BJ (cell line): ENCODE data around the gene MYDGF. TPM values are rescaled to one million over a fixed set of nuclear protein-coding genes. Genes with fewer than 3 reads are reported as not detected.
A peak's percentile ranks its signal among the peaks of the same experiment; 100 is the strongest.

ENCODE experiments used
- CTCF ChIA-PET: fragments of 350-600 bp; formaldehyde crosslinking; extraction: SDS; loops from one replicate; lab custom pipeline; 2021; ENCODE audit warnings: antibody characterized with exemption, inconsistent platforms; lab: Yijun Ruan, JAX
- POLR2A ChIA-PET: fragments of 300-600 bp; sonication (Branson Sonifier 250); formaldehyde crosslinking; extraction: SDS; loops from one replicate; lab custom pipeline; 2021; ENCODE audit warnings: antibody characterized with exemption; lab: Charles Lee
- DNase-seq: peaks from one replicate; pipeline ENCODE4 v3.0.0-alpha.2; 2011; ENCODE audit warnings: low read depth
- H3K27me3 ChIP-seq: 2 replicates; pipeline ENCODE4 v1.6.0; 2011; ENCODE audit warnings: low read length; ENCODE audit not compliant: control insufficient read depth, insufficient read depth
- H3K36me3 ChIP-seq: 2 replicates; pipeline ENCODE4 v1.5.1; 2011; ENCODE audit warnings: low read length; ENCODE audit not compliant: control insufficient read depth, insufficient read depth
- H3K4me3 ChIP-seq: 2 replicates; pipeline ENCODE4 v1.5.1; 2011; ENCODE audit warnings: low read depth, mild to moderate bottlenecking, control low read depth, low read length
- polyA plus RNA-seq: library from polyadenylated mRNA; depleted of rRNA; stranded (reverse); fragments of >200 nt; gene quantifications from 2 replicates; pipeline ENCODE4 v1.2.3, GENCODE V29; 2011
- TF ChIP-seq, protein P1 (sequence below): IDR thresholded peaks from 2 replicates; pipeline ENCODE4 v1.5.1; 2011; ENCODE audit warnings: low read depth, mild to moderate bottlenecking, control low read depth, inconsistent platforms, low read length, moderate library complexity; ENCODE audit not compliant: insufficient read depth

Gene MYDGF
- polyA plus RNA-seq, 1 experiment: 222 TPM

DNA sequence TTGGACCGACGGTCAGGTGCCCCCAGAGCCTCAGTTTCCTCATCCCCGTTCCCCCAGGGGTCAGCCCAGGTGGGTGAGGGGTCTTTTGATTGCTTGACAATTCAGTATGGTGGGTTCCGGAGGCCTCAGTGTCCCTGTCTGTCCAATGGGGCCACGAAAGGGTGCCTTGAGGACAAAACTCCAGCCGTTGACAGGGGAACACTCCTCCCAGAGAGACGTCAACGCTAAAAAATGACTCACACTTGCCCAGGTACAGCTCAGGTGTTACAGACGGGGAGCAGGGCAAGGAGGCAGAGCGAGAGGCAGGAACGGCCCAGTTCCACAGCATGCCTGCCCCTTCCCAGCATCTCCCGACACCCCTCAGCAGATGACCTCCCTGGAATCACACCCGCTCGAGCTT lies 29.0 kb downstream of the MYDGF start:
- POLR2A ChIA-PET: no interaction called here
- Histone ChIP-seq H3K36me3 (no peaks in the 10 kb centered on the region), H3K27me3 (no peaks in the 10 kb centered on the region), H3K4me3 (no peak overlapping the region)
- CTCF ChIA-PET: interaction anchor here (1.6 to 1.7 kb wide), 2 partner anchors 65 to 241 kb away, joined by 3 to 5 read pairs; partner anchors contain the start of gene SH3GL1
- TF ChIP-seq, protein P1, sequence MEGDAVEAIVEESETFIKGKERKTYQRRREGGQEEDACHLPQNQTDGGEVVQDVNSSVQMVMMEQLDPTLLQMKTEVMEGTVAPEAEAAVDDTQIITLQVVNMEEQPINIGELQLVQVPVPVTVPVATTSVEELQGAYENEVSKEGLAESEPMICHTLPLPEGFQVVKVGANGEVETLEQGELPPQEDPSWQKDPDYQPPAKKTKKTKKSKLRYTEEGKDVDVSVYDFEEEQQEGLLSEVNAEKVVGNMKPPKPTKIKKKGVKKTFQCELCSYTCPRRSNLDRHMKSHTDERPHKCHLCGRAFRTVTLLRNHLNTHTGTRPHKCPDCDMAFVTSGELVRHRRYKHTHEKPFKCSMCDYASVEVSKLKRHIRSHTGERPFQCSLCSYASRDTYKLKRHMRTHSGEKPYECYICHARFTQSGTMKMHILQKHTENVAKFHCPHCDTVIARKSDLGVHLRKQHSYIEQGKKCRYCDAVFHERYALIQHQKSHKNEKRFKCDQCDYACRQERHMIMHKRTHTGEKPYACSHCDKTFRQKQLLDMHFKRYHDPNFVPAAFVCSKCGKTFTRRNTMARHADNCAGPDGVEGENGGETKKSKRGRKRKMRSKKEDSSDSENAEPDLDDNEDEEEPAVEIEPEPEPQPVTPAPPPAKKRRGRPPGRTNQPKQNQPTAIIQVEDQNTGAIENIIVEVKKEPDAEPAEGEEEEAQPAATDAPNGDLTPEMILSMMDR: no peak
- DNase-seq: no peak

DNA sequence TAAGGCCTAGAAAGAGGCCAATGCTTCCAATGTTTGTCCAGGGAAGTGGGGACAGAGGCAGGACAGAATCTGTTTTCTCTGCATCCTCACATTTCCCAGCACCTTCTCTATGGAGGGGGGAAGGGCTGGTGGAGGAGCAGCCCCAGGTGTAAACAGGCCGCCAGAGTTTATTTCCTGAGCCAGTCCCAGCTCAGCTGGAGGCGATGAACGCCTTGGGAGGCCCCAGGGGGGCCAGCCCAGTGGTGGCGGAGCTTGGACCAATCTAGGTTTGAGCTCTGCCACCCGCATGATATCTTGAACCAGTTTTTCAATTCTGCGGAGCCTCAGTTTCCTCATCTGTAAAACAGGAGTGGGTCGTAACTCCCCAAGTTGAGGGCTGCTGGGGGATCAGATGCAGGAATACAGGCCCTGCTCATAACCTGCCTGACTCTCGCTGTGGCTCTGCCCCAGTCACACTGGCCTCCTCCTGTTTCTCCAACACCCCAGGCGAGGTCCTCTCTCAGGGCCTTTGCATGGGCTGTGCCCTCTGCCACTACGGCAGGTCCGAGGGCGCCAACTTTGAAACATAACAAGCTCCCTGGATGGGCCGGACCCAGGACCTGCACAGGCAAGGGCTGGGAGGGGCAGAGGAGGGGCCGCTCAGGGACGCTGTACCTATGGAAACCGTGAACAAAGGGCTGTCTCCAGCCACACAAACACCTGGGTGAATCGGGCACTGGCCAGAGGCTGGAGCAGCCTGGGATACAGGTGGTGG lies 29.7 kb downstream of the MYDGF start:
- no peaks in the 10 kb centered on the region for H3K36me3 ChIP-seq
- ChIA-PET POLR2A (no interaction called here), CTCF (interaction anchor here (1.6 to 1.7 kb wide), 2 partner anchors 64 to 240 kb away, joined by 3 to 5 read pairs; partner anchors contain the start of gene SH3GL1)
- no peak for DNase-seq
- TF ChIP-seq, protein P1: no peak
- peak overlapping the region; percentile 72 for H3K4me3 ChIP-seq
- H3K27me3 ChIP-seq: no peaks in the 10 kb centered on the region

DNA sequence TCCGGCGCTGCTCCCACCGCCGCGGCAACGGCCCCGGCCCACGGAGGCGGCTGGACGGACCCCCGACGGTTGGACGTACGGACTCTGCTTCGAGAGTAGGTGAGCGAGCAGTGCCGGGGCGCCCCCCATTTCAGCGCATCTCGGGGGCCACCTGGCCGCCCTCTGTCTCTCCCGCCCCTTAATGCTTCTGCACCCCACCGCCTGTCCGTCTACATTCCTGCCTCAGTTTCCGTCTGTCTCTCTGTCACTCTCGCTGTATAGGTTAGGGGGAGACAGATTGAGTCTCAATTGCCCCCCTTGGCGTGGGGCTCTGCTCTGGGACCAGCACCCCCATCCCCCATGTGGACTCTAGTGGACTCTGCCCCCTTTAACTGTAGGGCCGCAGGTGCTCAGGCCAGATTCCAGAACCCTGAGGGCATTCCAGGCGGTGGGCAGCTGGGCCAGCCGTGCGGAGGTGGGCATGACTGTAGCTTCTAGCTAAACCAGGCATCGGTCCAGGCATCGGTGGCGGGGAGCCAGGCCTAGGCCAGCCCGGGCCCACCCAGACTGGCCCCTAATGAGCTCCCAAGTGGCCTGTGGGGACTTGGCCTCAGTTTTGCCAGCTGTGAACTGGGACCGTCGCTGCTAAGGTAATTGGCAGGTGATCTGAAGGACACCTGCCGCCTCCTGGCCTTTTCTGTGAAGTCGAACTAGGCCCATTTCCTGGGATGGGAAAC lies 30.5 kb downstream of the MYDGF start:
- no peaks in the 10 kb centered on the region for H3K36me3 ChIP-seq
- TF ChIP-seq, protein P1: no peak
- peak overlapping the region; percentile 72 for H3K4me3 ChIP-seq
- no peak for DNase-seq
- H3K27me3 ChIP-seq: no peaks in the 10 kb centered on the region
- ChIA-PET CTCF (interaction anchor here (1.7 kb wide), 1 partner anchor 63 kb away, joined by 5 read pairs; no protein-coding TSS in a partner anchor), POLR2A (no interaction called here)

DNA sequence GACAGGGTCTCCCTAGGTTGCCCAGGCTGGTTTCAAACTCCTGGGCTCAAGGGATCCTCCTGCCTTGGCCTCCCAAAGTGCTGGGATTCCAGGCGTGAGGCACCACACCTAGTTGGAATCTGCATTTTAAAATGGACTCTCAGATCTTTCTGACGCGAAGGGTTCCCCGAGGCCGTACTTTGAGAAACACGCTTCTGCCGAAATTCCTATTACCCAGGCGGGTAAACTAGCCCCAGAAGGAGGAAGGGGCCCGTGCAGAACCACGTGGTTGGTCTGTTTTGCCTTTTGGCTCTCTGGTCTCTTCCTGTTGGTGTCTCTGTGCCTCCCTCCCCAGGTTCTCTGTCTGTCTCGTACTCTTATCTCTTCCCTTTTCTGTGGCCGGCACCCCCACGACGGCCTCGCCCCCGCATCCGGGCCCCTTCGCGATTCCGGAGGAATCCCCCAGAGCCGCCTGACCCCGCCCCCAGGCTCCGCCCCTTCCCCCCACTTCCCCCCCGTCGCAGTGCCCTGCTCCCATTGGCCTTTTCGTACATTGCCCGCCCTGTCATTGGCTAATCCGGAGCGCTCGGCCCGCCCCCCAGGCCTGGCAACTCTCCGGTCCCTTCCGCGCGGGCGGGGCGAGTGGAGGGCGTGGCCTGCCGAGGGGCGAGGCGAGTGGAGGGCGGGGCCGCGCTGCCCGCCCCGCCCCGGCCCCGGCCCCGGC lies 31.2 kb downstream of the MYDGF start, which contains the start of gene TNFAIP8L1:
Gene TNFAIP8L1 (plus strand): TSS at position 689 of the 703 bp plus-strand sequence. CDS start 12,354 bp downstream, outside the sequence.
- DNase-seq: peak; percentile 25
- ChIA-PET CTCF (no interaction called here), POLR2A (no interaction called here)
- TF ChIP-seq, protein P1: no peak
- H3K4me3 ChIP-seq: peak within 1 kb of the TSS; percentile 72
- H3K27me3 ChIP-seq: no peaks in the 10 kb centered on the region
- no peaks in the 10 kb centered on the region for H3K36me3 ChIP-seq

DNA sequence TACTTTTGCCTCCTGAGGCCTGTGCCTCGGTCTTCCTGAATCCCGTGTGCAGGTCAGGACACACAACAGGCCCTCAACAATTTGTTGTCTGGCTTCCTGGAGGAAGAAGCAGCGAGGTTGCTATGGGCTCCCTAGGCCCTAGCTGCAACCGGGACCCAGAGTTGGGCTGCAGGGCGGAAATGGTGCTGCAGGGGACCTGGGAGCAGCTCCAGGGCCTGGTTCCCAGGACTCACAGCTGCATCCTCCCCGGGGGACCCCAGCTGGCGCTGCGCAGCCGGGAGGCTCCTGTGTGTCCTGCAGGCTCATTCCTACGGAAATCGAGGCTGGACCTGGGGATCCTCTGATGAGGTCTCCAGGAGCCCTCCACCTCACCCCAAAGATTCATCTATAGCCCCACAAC lies 31.8 kb downstream of the MYDGF start:
- Histone ChIP-seq H3K36me3 (no peaks in the 10 kb centered on the region), H3K27me3 (no peaks in the 10 kb centered on the region), H3K4me3 (no peak overlapping the region)
- POLR2A ChIA-PET: no interaction called here
- TF ChIP-seq, protein P1: no peak
- CTCF ChIA-PET: interaction anchor here (2.8 to 2.9 kb wide), 2 partner anchors 62 to 68 kb away, joined by 67 to 119 read pairs; no protein-coding TSS in a partner anchor
- DNase-seq: no peak
